Activated T-cell treated with anti-CD3 and anti-CD28 coated beads, Interleukin-2, amount 50 U/mL, for 1 hour (primary cell): ENCODE measurements around the gene SP3.

ENCODE experiments used
- DNase-seq: peaks from one replicate; pipeline ENCODE4 v3.0.0-alpha.2; 2020

SP3 gene

GRCh38 chr2:173996766-173997165, 31.6 kb upstream of the SP3 start:
- DNase-seq, result no peak

DNA sequence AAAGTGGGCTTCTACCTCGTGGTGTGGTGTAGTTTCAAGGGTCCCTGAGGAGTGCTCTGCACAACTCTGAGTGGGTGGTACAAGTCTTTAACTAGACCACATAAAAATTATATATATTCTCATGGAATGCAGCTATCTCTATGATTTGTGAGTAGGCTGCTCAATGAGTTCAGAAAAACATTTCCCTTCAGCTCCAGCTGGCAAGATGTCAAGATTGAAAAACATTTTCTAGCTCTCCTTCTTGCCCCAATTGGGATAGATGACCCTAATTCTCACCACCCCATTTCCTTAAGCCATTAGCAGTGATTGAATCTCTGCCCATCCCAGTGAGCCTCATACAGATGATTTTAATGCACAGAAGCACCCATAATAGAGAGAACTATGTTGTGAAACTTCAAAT, 28.3 kb upstream of the SP3 start:
- no peak for DNase-seq

DNA sequence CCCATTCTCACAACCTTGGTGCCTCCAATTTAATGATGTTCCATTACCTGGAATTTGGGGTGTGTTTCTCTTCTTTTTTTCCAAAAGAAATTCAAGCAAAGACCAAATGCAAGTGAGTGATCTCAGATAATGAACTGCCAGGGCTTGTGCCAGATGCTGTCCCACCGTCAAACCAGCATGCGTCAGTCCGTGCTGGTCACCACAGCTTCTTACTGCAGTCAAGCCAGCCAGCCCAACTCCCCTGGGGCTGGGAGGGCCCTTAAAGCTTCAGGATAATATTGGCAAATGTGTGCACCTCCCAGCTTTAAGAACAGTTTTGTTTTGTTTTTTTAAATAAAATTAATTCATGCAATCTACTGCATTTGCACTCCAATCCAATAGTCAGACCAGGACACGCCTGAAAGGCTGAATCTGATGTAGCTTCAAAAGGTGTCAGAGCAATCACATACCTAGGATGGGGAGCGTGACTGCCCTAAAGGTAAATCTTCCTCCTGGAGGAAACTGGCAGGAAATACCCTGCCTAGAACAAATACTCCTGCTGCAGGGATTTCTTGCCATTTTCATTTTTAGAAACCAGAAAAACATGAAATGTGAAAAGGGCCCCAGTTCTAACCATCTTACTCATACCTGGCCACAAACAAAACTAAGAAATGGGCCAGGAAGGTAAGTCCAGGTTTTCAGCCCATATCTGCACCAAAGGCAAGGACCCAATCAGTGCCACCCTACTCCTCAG, 26.8 kb upstream of the SP3 start:
- DNase-seq, result no peak

GRCh38 chr2:173990970-173991819, 26.0 kb upstream of the SP3 start:
- DNase-seq, result no peak

- no peak for DNase-seq
These were observed 25.1 kb upstream of the SP3 start for GRCh38 chr2:173990245-173990644.

DNA sequence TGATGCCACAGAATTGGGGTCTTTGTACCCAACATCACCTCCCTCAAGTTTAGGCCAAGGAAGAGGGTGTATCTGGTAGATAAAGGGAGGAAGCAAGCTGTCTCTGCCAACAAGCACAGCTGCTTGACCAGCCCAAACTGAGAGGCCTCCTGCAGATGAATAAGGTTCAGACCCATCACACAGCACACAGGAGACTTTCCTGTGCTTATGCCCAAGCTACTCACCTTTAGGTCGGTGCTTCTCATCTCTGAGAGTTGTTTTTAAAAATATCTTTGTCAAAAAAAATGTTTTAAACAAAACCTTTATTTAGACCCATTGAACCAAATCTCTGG, 24.7 kb upstream of the SP3 start:
- no peak for DNase-seq

DNA sequence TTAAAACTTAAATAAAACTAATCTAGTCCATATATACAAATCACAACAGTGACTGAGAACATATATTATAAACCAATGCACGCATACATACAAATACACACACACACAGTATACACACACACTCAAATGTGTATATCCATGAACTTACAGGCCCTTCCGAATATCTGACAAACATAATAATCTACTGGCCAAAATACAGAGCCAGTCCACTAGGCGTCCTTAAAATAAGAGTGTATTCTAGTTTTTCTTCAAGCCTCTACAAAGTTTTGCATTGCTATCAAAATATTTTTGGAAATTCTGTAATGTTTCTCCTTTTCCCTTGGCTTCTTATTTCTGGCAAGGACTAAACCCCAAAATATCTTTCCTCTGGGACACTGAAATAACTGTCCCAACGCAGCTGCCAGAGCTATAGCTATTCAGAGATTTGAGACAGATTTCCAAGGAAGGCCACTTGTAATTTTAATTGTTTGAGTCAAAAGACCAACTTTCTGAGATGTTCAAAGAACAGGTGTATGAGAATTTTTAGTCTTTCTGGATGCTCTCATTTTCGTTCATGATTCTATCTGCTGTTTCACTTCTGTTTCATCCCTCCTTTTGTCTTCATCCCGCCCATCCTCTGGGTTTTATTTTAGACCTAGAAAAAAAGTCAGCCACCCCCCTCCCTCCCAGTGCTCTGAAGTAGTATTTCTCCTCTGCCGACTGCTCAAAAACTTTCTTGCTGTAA, 24.1 kb upstream of the SP3 start:
- no peak for DNase-seq

GRCh38 chr2:173986805-173987204, 21.6 kb upstream of the SP3 start:
- no peak for DNase-seq

- no peak for DNase-seq
These were observed 20.4 kb upstream of the SP3 start for GRCh38 chr2:173985605-173985992.

- no peak for DNase-seq
These were observed 19.9 kb upstream of the SP3 start for GRCh38 chr2:173984866-173985604.

GRCh38 chr2:173983391-173983871, 18.3 kb upstream of the SP3 start:
- DNase-seq, result no peak

DNA sequence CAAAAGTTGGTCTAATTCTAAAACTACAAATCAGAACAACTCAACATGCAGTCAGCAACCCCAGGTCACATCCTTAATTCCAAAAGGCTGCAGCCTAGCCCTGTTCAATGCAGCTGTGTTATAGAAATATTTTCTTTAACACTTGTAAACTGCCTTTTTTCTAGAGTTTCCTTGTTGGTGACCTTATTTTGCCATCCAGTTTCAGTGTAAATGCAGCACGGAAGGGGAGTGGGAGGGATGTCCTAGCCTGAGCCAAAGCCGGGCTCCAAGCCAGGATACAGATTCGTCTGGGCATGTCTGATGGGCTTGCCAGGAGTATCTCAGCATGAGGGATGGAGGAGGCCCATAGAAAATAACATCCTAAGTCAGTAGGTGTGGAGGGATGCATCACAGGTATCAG, 17.7 kb upstream of the SP3 start:
- DNase-seq, result no peak

GRCh38 chr2:173982182-173982714, 17.1 kb upstream of the SP3 start:
- no peak for DNase-seq

- no peak for DNase-seq
These were observed 16.3 kb upstream of the SP3 start for GRCh38 chr2:173981520-173981919.

DNA sequence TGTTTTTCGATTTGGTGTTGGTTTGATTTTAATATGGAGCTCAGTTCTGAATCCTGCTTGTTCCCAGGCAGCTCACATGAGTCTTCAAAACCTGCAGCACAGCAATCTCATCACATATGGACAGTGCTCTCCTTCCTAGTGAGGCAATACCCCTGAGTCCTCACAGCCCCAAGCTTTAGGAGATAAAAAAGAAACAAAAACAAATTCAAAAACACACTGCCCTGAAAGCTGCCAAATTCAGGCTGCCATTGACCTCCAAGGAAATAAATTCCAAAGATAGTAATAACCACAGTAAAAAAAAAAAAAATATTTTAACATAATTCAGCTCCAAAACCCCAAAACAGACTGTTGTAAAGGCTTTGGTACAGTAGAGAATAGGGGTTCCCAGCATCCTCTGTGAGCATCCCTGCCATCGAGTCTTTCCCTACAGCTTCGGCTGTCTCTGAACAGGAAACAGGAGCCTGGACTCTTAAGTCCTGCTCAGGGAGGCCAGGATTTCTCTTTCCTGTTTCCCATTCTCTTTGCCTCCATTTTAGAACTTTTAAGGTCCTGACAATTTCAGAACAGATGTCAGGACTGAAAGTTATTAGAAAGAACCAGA, 14.7 kb upstream of the SP3 start:
- no peak for DNase-seq

DNA sequence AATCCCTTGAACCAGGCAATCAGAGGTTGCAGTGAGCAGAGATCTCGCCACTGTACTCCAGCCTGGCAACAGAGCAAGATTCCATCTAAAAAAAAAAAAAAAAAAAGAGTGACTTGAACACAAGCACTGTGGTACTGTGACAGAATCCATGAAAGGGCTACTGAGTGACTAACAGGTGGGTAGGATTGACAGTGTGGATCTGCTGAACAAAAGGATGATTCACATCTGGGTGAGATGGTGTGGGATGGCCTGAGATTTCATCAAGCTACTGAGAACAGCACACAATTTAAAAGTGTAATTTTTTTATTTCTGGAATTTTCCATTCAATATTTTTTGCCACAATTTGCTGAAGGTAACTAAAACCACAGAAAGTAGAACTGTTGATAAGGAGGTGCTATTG, 13.3 kb upstream of the SP3 start:
- no peak for DNase-seq

- no peak for DNase-seq
These were observed 7.5 kb upstream of the SP3 start for GRCh38 chr2:173972636-173973035.

- no peak for DNase-seq
These were observed 7.0 kb upstream of the SP3 start for GRCh38 chr2:173972165-173972564.

GRCh38 chr2:173970516-173970924, 5.3 kb upstream of the SP3 start:
- no peak for DNase-seq

DNA sequence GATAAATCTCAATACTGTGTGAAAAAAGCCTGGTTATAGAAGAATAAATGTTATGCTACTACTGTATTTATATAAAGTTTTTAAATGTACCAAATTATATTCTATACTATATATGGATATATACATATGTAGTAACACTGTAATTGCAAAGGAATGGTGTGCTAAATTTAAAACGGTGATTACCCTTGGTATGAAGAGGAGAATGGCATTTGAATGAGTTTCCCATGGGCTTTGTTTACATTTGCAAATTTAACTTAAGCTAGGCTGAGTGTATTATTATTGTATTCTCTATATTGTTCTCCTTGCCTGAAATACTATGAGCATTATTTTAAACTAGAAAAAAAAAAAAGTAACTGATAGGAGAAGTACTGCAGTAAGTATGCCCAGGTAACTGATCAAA, 4.7 kb upstream of the SP3 start:
- no peak for DNase-seq

GRCh38 chr2:173968551-173968950, 3.4 kb upstream of the SP3 start:
- DNase-seq, result no peak
